SJCRH30 (cell line): Measurements from ENCODE around the gene RPN1. TPM values are rescaled to one million over a fixed set of nuclear protein-coding genes. Genes with fewer than 3 reads are reported as not detected.
A peak's percentile ranks its signal among the peaks of the same experiment; 100 is the strongest.
"Not testable (repeated sequence)": the region's sequence is repeated elsewhere in the genome, so short reads cannot be mapped to it uniquely, and the experiment has no call there.

Experiments used
- DNase-seq, 2 experiments: peaks; one replicate each; pipeline ENCODE4 v3.0.0-alpha.2; 2015 to 2020
- H3K27ac ChIP-seq: fragments of 250-450 bp; sonication (Bioruptor Pico); 2 replicates; pipeline ENCODE4 v1.5.1; 2020; ENCODE audit warnings: mild to moderate bottlenecking, moderate library complexity
- H3K27me3 ChIP-seq: fragments of 250-450 bp; sonication (Bioruptor Pico); 2 replicates; pipeline ENCODE4 v1.5.1; 2020; ENCODE audit warnings: mild to moderate bottlenecking, moderate library complexity
- H3K36me3 ChIP-seq: fragments of 250-450 bp; sonication (Bioruptor Pico); 2 replicates; pipeline ENCODE4 v1.5.1; 2020; ENCODE audit warnings: mild to moderate bottlenecking, moderate library complexity
- H3K4me1 ChIP-seq: fragments of 250-450 bp; sonication (Bioruptor Pico); 2 replicates; pipeline ENCODE4 v1.5.1; 2020; ENCODE audit warnings: mild to moderate bottlenecking, moderate library complexity
- H3K4me3 ChIP-seq: fragments of 250-450 bp; sonication (Bioruptor Pico); 2 replicates; pipeline ENCODE4 v1.5.1; 2020; ENCODE audit warnings: mild to moderate bottlenecking, moderate library complexity
- H3K9me3 ChIP-seq: fragments of 250-450 bp; sonication (Bioruptor Pico); replicated peaks from 2 replicates; pipeline ENCODE4 v1.5.1; 2020; ENCODE audit warnings: mild to moderate bottlenecking, moderate library complexity
- total RNA-seq: library from RNA; depleted of rRNA; stranded (reverse); fragments of >200 nt; shearing (Covaris generic); gene quantifications from 2 replicates; pipeline ENCODE4 v1.2.3, GENCODE V29; 2014

The RPN1 gene
- total RNA-seq, 1 experiment from 2014 or later = 268 TPM

GRCh38 chr3:128667641-128668040 lies 17.0 kb upstream of the RPN1 start:
- Histone ChIP-seq H3K4me1 (no peaks in the 10 kb centered on the region), H3K36me3 (no peaks in the 10 kb centered on the region), H3K27ac (no peak overlapping the region), H3K9me3 (no peaks in the 10 kb centered on the region), H3K4me3 (no peak overlapping the region), H3K27me3 (no peaks in the 10 kb centered on the region)
- DNase-seq = no peak

DNA sequence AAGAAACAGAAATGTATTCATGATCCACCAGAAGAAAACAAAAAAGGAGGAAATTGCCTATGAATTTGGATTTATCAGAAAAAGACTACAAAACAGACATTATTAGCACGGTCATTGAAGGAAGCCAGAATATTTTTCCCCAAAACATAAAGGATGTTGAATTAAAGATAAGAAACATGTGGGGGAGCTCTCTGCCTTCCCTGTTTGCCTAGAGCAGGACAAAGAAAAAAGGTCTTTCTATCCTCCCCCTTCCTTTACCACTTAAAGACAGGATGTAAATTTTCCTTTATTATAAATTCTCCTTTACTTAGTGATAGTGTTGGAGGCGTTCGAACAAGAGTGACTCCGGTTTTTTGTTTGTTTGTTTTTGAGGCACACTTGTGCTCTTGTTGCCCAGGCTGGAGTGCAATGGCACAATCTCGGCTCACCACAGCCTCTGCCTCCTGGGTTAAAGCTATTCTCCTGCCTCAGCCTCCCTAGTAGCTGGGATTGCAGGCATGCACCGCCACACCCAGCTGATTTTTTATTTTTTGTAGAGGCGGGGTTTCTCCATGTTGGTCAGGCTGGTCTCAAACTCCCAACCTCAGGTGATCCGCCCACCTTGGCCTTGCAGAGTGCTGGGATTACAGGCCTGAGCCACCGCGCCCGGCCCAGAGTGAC lies 14.9 kb upstream of the RPN1 start:
- no peaks in the 10 kb centered on the region for H3K4me1 ChIP-seq
- no peak overlapping the region for H3K27ac ChIP-seq
- H3K36me3 ChIP-seq = no peaks in the 10 kb centered on the region
- no peaks in the 10 kb centered on the region for H3K27me3 ChIP-seq
- H3K9me3 ChIP-seq = no peaks in the 10 kb centered on the region; the same call in 1 of the 2 replicates
- no peak overlapping the region for H3K4me3 ChIP-seq
- no peak for DNase-seq

DNA sequence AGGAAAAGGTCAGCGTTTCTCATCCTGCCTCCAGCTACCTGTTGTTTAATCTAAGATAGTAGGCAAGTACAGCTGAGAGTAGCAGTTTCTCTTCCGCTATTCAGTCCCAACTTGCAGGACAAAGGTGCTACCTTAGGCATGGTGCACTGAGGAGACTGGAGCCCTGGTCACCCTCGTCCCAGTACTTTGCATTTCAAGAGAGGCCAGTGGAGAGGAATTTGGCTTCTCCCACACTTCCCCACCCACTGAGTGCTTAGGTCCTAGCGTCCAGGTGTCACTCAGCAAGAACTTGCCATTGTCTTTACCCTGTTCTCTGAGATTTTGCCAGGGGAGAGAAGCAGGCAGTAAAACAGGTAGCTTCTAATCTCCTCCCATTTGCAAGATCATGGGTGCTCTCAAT lies 12.5 kb upstream of the RPN1 start:
- Histone ChIP-seq H3K9me3 (no peaks in the 10 kb centered on the region; the same call in 1 of the 2 replicates), H3K36me3 (no peaks in the 10 kb centered on the region), H3K4me1 (no peaks in the 10 kb centered on the region), H3K27ac (no peak overlapping the region), H3K4me3 (no peak overlapping the region), H3K27me3 (no peaks in the 10 kb centered on the region)
- no peak for DNase-seq

- no peak for DNase-seq
- H3K9me3 ChIP-seq = no peaks in the 10 kb centered on the region
- H3K4me1 ChIP-seq = no peaks in the 10 kb centered on the region
- H3K4me3 ChIP-seq = no peak overlapping the region
- H3K27ac ChIP-seq = no peak overlapping the region
- no peaks in the 10 kb centered on the region for H3K27me3 ChIP-seq
- no peaks in the 10 kb centered on the region for H3K36me3 ChIP-seq
Observed at GRCh38 chr3:128655531-128655930, 4.9 kb upstream of the RPN1 start.

- H3K27ac ChIP-seq, H3K9me3 ChIP-seq, H3K27me3 ChIP-seq, H3K4me1 ChIP-seq, H3K36me3 ChIP-seq: not testable (repeated sequence)
- peak; percentile 17 to 62 for DNase-seq
- peak overlapping the region; percentile 42 for H3K4me3 ChIP-seq
Observed at GRCh38 chr3:128653993-128654805, 3.6 kb upstream of the RPN1 start.

DNA sequence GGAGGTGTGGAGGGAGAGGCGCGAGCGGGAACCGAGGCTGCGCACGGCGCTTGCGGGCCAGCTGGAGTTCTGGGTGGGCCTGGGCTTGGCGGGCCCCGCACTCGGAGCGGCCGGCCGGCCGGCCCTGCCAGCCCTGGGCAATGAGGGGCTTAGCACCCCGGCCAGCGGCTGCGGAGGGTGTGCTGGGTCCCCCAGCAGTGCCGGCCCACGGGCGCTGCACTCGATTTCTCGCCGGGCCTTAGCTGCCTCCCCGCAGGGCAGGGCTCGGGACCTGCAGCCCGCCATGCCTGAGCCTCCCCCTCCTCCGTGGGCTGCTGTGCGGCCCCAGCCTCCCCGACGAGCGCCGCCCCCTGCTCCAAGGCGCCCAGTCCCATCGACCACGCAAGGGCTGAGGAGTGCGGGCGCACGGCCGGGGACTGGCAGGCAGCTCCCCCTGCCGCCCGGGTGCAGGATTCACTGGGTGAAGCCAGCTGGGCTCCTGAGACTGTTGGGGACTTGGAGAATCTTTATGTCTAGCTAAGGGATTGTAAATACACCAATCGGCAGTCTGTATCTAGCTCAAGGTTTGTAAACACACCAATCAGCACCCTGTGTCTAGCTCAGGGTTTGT lies 2.9 kb upstream of the RPN1 start:
- H3K4me3 ChIP-seq, H3K27ac ChIP-seq, H3K27me3 ChIP-seq, DNase-seq, H3K4me1 ChIP-seq, H3K36me3 ChIP-seq, H3K9me3 ChIP-seq: not testable (repeated sequence)

- Histone ChIP-seq H3K4me1 (no peaks in the 10 kb centered on the region), H3K4me3 (peak overlapping the region; percentile 89), H3K36me3 (peaks cover 14% of the 10 kb centered on the region), H3K9me3 (no peaks in the 10 kb centered on the region), H3K27ac (no peak overlapping the region), H3K27me3 (no peaks in the 10 kb centered on the region)
- no peak for DNase-seq
Observed at GRCh38 chr3:128648940-128649663, 1.5 kb downstream of the RPN1 start.

DNA sequence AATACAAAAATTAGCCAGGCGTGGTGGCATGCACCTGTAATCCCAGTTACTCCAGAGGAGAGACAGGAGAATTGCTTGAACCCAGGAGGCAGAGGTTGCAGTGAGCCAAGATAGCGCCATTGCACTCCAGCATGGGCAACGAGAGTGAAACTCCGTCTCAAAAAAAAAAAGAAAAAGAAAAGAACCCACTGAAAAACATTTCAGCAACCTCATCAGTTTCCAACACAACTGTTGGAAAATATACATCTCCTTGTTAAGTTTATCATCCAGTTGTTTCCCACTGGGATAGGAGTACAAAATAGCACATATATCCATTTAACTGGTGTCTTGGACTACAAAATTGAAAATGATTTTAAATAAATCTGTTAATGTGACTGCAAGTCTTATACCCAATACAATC lies 2.2 kb downstream of the RPN1 start:
- DNase-seq = no peak
- Histone ChIP-seq H3K9me3 (no peaks in the 10 kb centered on the region), H3K4me3 (0 out of 2 replicates have a peak overlapping the region, but pooled peaks have one; percentile 89), H3K27me3 (no peaks in the 10 kb centered on the region), H3K4me1 (no peaks in the 10 kb centered on the region), H3K27ac (no peak overlapping the region), H3K36me3 (peaks cover 21% of the 10 kb centered on the region)

- Histone ChIP-seq H3K36me3 (peaks cover 32% of the 10 kb centered on the region), H3K4me1 (no peaks in the 10 kb centered on the region), H3K27ac (no peak overlapping the region), H3K4me3 (no peak overlapping the region), H3K9me3 (no peaks in the 10 kb centered on the region), H3K27me3 (no peaks in the 10 kb centered on the region)
- no peak for DNase-seq
Observed at GRCh38 chr3:128647307-128647706, 3.3 kb downstream of the RPN1 start.

DNA sequence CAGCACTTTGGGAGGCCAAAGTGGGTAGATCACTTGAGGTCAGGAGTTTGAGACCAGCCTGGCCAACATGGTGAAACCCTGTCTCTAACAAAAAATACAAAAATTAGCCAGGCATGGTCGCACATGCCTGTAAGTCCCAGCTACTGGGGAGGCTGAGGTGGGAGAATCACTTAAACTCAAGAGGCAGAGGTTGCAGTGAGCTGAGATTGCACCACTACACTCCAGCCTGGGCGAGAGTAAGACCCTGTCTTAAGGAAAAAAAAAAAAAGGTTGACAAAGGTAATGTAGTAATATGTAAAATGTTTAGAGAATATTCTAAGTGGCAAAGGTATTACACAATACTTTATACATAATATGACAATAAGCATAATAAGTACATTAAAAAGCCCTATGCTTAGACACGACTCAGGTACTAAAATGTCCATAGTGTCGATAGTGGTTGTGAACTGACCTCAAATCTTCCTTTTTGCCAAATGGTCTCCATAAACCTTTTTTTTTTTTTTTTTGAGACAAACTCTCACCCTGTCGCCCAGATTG lies 16.5 kb downstream of the RPN1 start:
- no peak for DNase-seq
- Histone ChIP-seq H3K27me3 (no peaks in the 10 kb centered on the region), H3K27ac (no peak overlapping the region), H3K4me3 (no peak overlapping the region), H3K9me3 (no peaks in the 10 kb centered on the region), H3K4me1 (no peaks in the 10 kb centered on the region), H3K36me3 (peaks cover 79% of the 10 kb centered on the region)

DNA sequence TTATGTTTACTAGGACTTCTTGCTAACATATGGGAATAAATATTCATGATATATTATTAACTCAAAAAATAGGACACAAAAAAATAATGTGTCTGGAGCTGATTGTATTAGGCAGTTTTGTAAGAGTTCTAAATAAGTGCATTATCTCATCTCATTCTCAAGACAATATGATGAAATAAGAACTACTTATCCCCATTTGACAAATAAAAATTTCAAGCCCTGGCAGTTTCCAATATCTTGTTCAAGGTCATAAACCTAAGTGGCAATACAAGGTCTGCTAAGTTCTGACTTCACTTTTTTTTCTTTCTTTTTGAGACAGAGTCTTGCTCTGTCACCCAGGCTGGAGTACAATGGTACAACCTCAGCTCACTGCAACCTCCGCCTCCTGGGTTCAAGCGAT lies 18.3 kb downstream of the RPN1 start:
- no peak for DNase-seq
- Histone ChIP-seq H3K27ac (no peak overlapping the region), H3K4me1 (no peaks in the 10 kb centered on the region), H3K27me3 (no peaks in the 10 kb centered on the region), H3K4me3 (no peak overlapping the region), H3K36me3 (peaks cover 74% of the 10 kb centered on the region), H3K9me3 (no peaks in the 10 kb centered on the region)

- Histone ChIP-seq H3K27ac (no peak overlapping the region), H3K36me3 (peaks cover 80% of the 10 kb centered on the region), H3K9me3 (no peaks in the 10 kb centered on the region), H3K27me3 (no peaks in the 10 kb centered on the region), H3K4me3 (no peak overlapping the region), H3K4me1 (no peaks in the 10 kb centered on the region)
- DNase-seq = no peak
Observed at GRCh38 chr3:128629936-128630335, 20.7 kb downstream of the RPN1 start.

- H3K4me3 ChIP-seq = no peak overlapping the region
- peaks cover 84% of the 10 kb centered on the region for H3K36me3 ChIP-seq
- no peak for DNase-seq
- no peaks in the 10 kb centered on the region for H3K27me3 ChIP-seq
- H3K4me1 ChIP-seq = no peaks in the 10 kb centered on the region
- H3K9me3 ChIP-seq = no peaks in the 10 kb centered on the region
- H3K27ac ChIP-seq = no peak overlapping the region
Observed at GRCh38 chr3:128625409-128625945, 25.1 kb downstream of the RPN1 start.

GRCh38 chr3:128624526-128625138 lies 26.0 kb downstream of the RPN1 start:
- Histone ChIP-seq H3K36me3 (peaks cover 83% of the 10 kb centered on the region), H3K27me3 (no peaks in the 10 kb centered on the region), H3K4me1 (no peaks in the 10 kb centered on the region), H3K9me3 (no peaks in the 10 kb centered on the region), H3K27ac (no peak overlapping the region), H3K4me3 (no peak overlapping the region)
- no peak for DNase-seq
